Gastrocnemius medialis (tissue), 4 donors: ENCODE results near the gene STAG1. TPM values are rescaled to one million over a fixed set of nuclear protein-coding genes. Genes with fewer than 3 reads are reported as not detected.

Experiments
- ATAC-seq, 2 donors: fragments of 150-250 bp; one replicate each; pipeline ENCODE4 v1.9.1; 2016
- DNase-seq, 2 donors: peaks; one replicate each; pipeline ENCODE4 v3.0.0-alpha.2; 2019
- H3K27ac ChIP-seq, 4 donors: fragments of 200-600 bp; sonication (generic); 1 replicate in 1 of 4; 2 replicates in 3 of 4; pipeline ENCODE4 v1.5.1; 2016 to 2018; ENCODE audit warnings: mild to moderate bottlenecking in 2 of 4, moderate library complexity in 1 of 4
- H3K27me3 ChIP-seq, 3 donors: fragments of 200-600 bp; sonication (generic) in 2 of 3; 1 replicate in 1 of 3; 2 replicates in 2 of 3; pipeline versions ENCODE4 v1.5.1 to v1.6.0; 2016 to 2019; ENCODE audit warnings: mild to moderate bottlenecking in 1 of 3, moderate library complexity in 1 of 3
- H3K36me3 ChIP-seq, 2 donors: fragments of 200-600 bp; sonication (generic) in 1 of 2; one replicate each; pipeline ENCODE4 v1.5.1; 2017 to 2018
- H3K4me1 ChIP-seq, 2 donors: fragments of 200-600 bp; sonication (generic) in 1 of 2; one replicate each; pipeline ENCODE4 v1.5.1; 2016 to 2017; ENCODE audit warnings: mild to moderate bottlenecking in 2 of 2
- H3K4me3 ChIP-seq, 4 donors: fragments of 200-600 bp; sonication (generic) in 3 of 4; 1 replicate in 1 of 4; 2 replicates in 3 of 4; pipeline ENCODE4 v1.5.1; 2016 to 2019; ENCODE audit warnings: mild to moderate bottlenecking in 2 of 4
- H3K9me3 ChIP-seq, 3 donors: fragments of 200-600 bp; sonication (generic) in 2 of 3; 1 replicate in 1 of 3; 2 replicates in 2 of 3; pipeline ENCODE4 v1.5.1; 2016 to 2019
- CTCF ChIP-seq, 5 experiments: fragments of 450-650 bp in 3 of 5; fragments of 200-600 bp in 2 of 5; sonication (generic) in 2 of 5; IDR thresholded peaks in 4 of 5; conservative IDR thresholded peaks in 1 of 5; 1 replicate in 4 of 5; 2 replicates in 1 of 5; pipeline ENCODE4 v1.5.1; 2016 to 2019; ENCODE audit warnings: antibody characterized with exemption in 5 of 5, mild to moderate bottlenecking in 3 of 5, moderate library complexity in 3 of 5
- POLR2A ChIP-seq, 2 donors: fragments of 450-650 bp; IDR thresholded peaks; one replicate each; pipeline ENCODE4 v1.6.1; 2017; ENCODE audit warnings: antibody characterized with exemption in 2 of 2, mild to moderate bottlenecking in 2 of 2, moderate library complexity in 2 of 2
- in situ Hi-C, 4 donors: fragments of 200-750 bp; cut with MboI; loops; one replicate each; pipeline versions ENCODE4 v1.15.0 to v1.8.0; 2017; ENCODE audit warnings: low sequenced_read_pairs in 4 of 4
- intact Hi-C: fragments of 100-400 bp; cut with DNase I; formaldehyde crosslinking; loops from one replicate; pipeline ENCODE4 v1.15.1; 2023; ENCODE audit warnings: low total_unique reads
- total RNA-seq, 4 donors: library from RNA; depleted of rRNA; stranded (reverse); fragments of >200 nt; gene quantifications; one replicate each; pipeline versions ENCODE4 v1.1.0 to v1.2.3, GENCODE V29; 2016

Gene STAG1
- total RNA-seq, 4 donors from 2014 or later, result 22.2 to 26.2 (median 23.7) TPM

GRCh38 chr3:136703429-136703828 lies 48.7 kb downstream of the STAG1 start:
- no peak for ATAC-seq
- TF ChIP-seq CTCF (IDR thresholded peaks at IDR 0.05 in 4 of 5, conservative IDR thresholded peaks at IDR 0.05 in 1 of 5) (no peak), POLR2A (IDR thresholded peaks at IDR 0.05) (no peak)
- intact Hi-C loops, result no loop called here

DNA sequence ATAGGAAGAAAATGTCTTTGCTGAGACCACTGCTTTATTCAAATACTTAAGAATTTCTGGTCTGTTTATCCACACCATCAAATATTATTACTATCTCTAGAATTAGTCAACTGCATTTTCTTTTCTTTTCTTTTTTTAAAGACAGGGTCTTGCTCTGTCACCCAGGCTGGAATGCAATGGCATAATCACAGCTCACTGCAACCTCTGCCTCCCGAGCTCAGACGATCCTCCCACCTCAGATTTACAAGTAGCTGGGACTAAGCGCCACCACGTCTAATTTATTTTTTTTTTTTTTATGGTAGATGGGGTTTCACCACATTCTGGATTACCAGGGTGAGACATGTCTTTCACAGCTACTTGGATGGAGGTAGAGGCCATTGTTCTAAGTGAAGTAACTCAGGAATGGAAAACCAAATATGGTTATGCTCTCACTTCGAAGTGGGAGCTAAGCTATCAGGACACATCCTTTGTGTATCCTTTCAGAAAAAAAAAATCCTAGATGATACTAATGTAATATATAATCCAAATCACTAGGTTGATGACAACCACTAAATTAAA lies 52.8 kb downstream of the STAG1 start:
- intact Hi-C loops (no loop called here), in situ Hi-C loops (no loop called here)
- Histone ChIP-seq H3K27ac (no peak overlapping the region), H3K36me3 (no peaks in the 10 kb centered on the region), H3K27me3 (no peaks in the 10 kb centered on the region), H3K4me3 (no peak overlapping the region), H3K4me1 (peaks cover 10 to 16% of the 10 kb centered on the region in 2 donors), H3K9me3 (peaks cover 0 to 3% (median 0%) of the 10 kb centered on the region in 3 donors)
- ATAC-seq (no peak), DNase-seq (no peak)
- TF ChIP-seq CTCF (IDR thresholded peaks at IDR 0.05 in 4 of 5, conservative IDR thresholded peaks at IDR 0.05 in 1 of 5) (no peak), POLR2A (IDR thresholded peaks at IDR 0.05) (no peak)

More at GRCh38 chr3:136703429-136703828, 48.7 kb downstream of the STAG1 start:
- Histone ChIP-seq H3K27me3 (no peaks in the 10 kb centered on the region), H3K4me3 (no peak overlapping the region), H3K9me3 (no peaks in the 10 kb centered on the region), H3K36me3 (no peaks in the 10 kb centered on the region), H3K4me1 (peaks cover 7 to 15% of the 10 kb centered on the region in 2 donors), H3K27ac (no peak overlapping the region)
- no peak for DNase-seq
- in situ Hi-C loops, result no loop called here

- peaks cover 14 to 16% of the 10 kb centered on the region in 2 donors for H3K4me1 ChIP-seq
- no peaks in the 10 kb centered on the region for H3K27me3 ChIP-seq
- no peak for ATAC-seq
- no peak overlapping the region for H3K27ac ChIP-seq
- H3K4me3 ChIP-seq, result no peak overlapping the region
- in situ Hi-C loops, result no loop called here
- no peak for TF ChIP-seq CTCF (IDR thresholded peaks at IDR 0.05 in 4 of 5, conservative IDR thresholded peaks at IDR 0.05 in 1 of 5)
- no peak for TF ChIP-seq POLR2A (IDR thresholded peaks at IDR 0.05)
- DNase-seq, result no peak
- H3K9me3 ChIP-seq, result peaks cover 0 to 3% (median 0%) of the 10 kb centered on the region in 3 donors
- intact Hi-C loops, result no loop called here
- no peaks in the 10 kb centered on the region for H3K36me3 ChIP-seq
Measured at GRCh38 chr3:136698361-136698760, 53.8 kb downstream of the STAG1 start.

DNA sequence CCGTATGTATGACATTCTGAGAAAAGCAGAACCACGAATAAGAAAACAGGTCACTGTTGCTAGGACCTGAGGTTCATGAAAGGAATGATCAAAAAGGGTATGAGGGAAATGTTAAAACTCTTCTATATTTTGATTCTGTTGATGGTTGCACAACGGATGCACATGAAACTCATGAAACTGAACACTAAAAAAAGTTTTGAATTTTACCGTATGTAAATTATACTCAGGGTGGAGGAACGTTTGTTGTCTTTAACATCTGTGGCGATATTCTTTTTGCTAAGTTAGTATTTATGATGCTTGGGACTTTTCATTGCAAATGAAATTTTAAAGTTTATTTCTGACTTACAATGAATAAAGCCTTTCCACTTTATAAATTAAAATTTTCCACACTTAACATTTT lies 55.4 kb downstream of the STAG1 start:
- peaks cover 0 to 3% (median 0%) of the 10 kb centered on the region in 3 donors for H3K9me3 ChIP-seq
- no peak for ATAC-seq
- no peak for DNase-seq
- no peak overlapping the region for H3K4me3 ChIP-seq
- in situ Hi-C loops, result no loop called here
- no peaks in the 10 kb centered on the region for H3K36me3 ChIP-seq
- no peaks in the 10 kb centered on the region for H3K27me3 ChIP-seq
- no peak for TF ChIP-seq CTCF (IDR thresholded peaks at IDR 0.05 in 4 of 5, conservative IDR thresholded peaks at IDR 0.05 in 1 of 5)
- peaks cover 22 to 26% of the 10 kb centered on the region in 2 donors for H3K4me1 ChIP-seq
- no peak overlapping the region for H3K27ac ChIP-seq
- intact Hi-C loops, result no loop called here

- no peak for TF ChIP-seq CTCF (IDR thresholded peaks at IDR 0.05 in 4 of 5, conservative IDR thresholded peaks at IDR 0.05 in 1 of 5)
- TF ChIP-seq POLR2A (IDR thresholded peaks at IDR 0.05), result no peak
- H3K9me3 ChIP-seq, result peaks cover 0 to 3% (median 0%) of the 10 kb centered on the region in 3 donors
- intact Hi-C loops (no loop called here), in situ Hi-C loops (no loop called here)
- H3K4me1 ChIP-seq, result peaks cover 21 to 35% of the 10 kb centered on the region in 2 donors
- no peak overlapping the region for H3K27ac ChIP-seq
- H3K27me3 ChIP-seq, result no peaks in the 10 kb centered on the region
- no peak for DNase-seq
- no peak for ATAC-seq
- no peaks in the 10 kb centered on the region for H3K36me3 ChIP-seq
- H3K4me3 ChIP-seq, result no peak overlapping the region
Measured at GRCh38 chr3:136694321-136694720, 57.9 kb downstream of the STAG1 start.
